Testis (tissue), 2 donors: Measurements from ENCODE around the gene RNF19B.
"Not testable (repeated sequence)": the region's sequence is repeated elsewhere in the genome, so short reads cannot be mapped to it uniquely, and the experiment has no call there.

Source experiments
- CTCF ChIP-seq, 3 experiments: fragments of 450-650 bp in 2 of 3; fragments of 200-600 bp in 1 of 3; sonication (generic) in 1 of 3; IDR thresholded peaks; one replicate each; pipeline ENCODE4 v1.5.1; 2016 to 2019; ENCODE audit warnings: antibody characterized with exemption in 3 of 3, mild to moderate bottlenecking in 2 of 3, moderate library complexity in 1 of 3
- POLR2A ChIP-seq: fragments of 450-650 bp; IDR thresholded peaks from one replicate; pipeline ENCODE4 v1.6.1; 2017; ENCODE audit warnings: antibody characterized with exemption, mild to moderate bottlenecking, moderate library complexity

GRCh38 chr1:32975055-32975454 lies 10.4 kb upstream of the RNF19B start:
- not testable (repeated sequence) for TF ChIP-seq CTCF (IDR thresholded peaks at IDR 0.05); POLR2A
